Right ventricle myocardium superior (tissue), 1 donor: ENCODE measurements around the gene ZNF664. TPM values are rescaled to one million over a fixed set of nuclear protein-coding genes. Genes with fewer than 3 reads are reported as not detected.

Source experiments
- ATAC-seq: fragments of 200-7000 bp; cut with Tn5 transposase; one replicate; pipeline ENCODE4 v1.9.1; 2020; ENCODE audit warnings: mild to moderate bottlenecking; ENCODE audit not compliant: poor library complexity
- DNase-seq: peaks from one replicate; pipeline ENCODE4 v3.0.0-alpha.2; 2020
- intact Hi-C: fragments of 100-400 bp; cut with DNase I; formaldehyde crosslinking; loops from one replicate; pipeline ENCODE4 v1.11.2; 2022
- total RNA-seq: library from RNA; stranded (reverse); fragmentation: NEBNext Ultra II Directional; extraction: Animal tissue kit (Norgen Biotek cat#: 25700); gene quantifications from one replicate; pipeline ENCODE4 v1.2.1, GENCODE V29; 2021
- donor health status: DM: no; HTN: yes; CAD: no; lungs with severe emphysema.

ZNF664 gene
- total RNA-seq, 1 donor from 2014 or later, result 71.3 TPM

DNA sequence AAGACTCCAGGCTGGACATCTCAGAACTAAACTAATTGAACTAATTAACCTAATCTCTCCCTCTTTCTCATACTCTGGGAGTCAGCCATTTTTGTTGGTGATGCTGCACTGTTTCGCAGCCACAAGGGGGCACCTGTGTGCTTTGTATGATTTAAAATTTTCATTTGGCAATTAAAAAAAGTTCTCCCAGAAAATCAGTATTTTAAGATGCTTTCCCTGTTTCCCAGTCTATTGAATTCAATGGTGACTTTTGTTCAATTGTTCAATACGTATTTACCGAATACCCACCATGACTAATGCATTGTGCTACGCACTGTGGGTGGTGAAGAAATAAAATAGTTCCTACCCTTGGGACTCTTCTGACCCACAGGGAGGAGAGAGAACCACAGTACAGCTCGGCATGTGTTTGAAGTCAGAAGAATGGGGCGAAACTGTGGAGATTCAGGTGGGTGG is 63.7 kb downstream of the ZNF664 start:
- intact Hi-C loops, result loop anchor here (2.0 to 10.0 kb wide), 3 partner anchors 286 to 848 kb away; no protein-coding TSS in a partner anchor
- ATAC-seq (peak; percentile 61), DNase-seq (no peak)

DNA sequence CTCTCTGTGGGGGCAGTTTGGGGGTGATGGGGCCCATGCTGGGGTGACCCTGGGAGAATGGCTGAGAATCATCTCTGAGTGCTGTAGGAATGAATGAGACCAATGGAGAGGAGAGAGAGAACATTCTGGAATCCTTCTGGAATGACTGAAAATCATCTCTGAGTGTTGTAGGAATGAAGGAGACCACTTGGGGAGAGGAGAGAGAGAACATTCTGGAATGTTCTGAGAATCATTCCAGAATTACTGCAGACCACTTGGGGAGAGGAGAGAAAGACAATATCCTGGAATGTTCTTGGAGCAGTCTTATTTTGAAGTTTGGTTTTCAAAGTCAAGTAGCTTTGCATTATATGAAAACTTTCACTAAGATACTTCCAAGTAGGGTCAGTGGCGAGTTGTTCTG is 64.3 kb downstream of the ZNF664 start:
- intact Hi-C loops, result loop anchor here (2.0 to 10.0 kb wide), 3 partner anchors 285 to 847 kb away; no protein-coding TSS in a partner anchor
- DNase-seq, result no peak
- ATAC-seq, result no peak

DNA sequence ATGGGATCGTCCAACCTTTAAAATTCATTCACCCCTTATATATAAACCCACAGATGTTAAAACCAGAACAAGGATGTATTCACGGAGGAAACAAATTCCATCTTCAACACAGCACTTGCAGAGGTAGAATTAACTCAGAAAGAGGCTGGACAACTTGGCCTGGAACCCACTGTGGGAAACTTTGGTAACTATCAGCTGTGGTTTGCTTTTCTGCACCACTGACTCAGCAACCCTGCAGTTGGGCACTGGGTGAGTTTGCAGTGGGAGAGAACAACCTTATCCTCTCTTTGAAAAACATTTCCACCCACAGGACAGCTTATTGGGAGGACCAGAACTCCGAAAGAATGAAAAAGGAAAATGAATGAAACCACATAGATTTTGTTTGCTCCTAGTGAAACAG is 66.3 kb downstream of the ZNF664 start:
- DNase-seq, result no peak
- intact Hi-C loops, result loop anchor here (5.0 to 10.0 kb wide), 2 partner anchors 283 to 846 kb away; no protein-coding TSS in a partner anchor
- ATAC-seq, result no peak

DNA sequence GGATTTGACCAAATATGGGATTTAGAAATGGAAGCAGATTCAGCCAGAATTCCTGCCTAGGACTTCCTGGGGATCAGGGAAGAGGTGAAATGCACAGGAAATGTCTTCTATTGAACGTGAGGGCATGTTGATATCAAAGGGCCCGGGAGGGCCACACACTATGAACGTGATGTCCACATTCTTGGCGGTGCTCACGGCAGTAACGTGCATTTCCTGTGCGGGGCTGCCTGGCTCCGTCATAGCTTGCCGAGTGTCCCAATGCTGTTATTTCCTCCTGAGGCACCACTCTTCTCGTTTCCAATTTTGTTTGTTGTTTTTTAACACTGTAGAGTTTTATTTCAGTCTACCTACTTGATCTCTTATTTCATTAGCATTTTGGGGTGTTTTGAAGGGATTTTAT is 67.3 kb downstream of the ZNF664 start:
- no peak for ATAC-seq
- intact Hi-C loops, result no loop called here

DNA sequence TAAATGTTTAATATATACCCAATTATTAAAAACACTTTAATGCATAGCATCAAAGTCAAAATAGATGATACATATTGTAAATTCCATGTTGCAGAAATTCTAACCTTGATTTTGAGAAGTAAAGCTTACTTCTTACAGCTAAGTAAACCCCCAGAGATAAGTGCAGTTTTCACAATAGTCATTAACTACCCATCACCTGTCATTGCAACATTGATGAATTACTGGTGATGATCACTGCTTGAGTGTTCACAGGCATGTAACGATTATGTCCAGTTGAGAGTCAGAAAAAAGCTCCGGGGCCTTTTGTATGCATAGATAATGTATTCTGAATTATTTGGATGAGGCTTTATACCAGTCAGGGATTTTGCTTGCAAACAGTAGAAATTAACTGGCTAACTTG is 67.7 kb downstream of the ZNF664 start:
- DNase-seq (no peak), ATAC-seq (no peak)
- intact Hi-C loops, result no loop called here

More for the DNA sequence above, 67.3 kb downstream of the ZNF664 start:
- DNase-seq, result no peak

DNA sequence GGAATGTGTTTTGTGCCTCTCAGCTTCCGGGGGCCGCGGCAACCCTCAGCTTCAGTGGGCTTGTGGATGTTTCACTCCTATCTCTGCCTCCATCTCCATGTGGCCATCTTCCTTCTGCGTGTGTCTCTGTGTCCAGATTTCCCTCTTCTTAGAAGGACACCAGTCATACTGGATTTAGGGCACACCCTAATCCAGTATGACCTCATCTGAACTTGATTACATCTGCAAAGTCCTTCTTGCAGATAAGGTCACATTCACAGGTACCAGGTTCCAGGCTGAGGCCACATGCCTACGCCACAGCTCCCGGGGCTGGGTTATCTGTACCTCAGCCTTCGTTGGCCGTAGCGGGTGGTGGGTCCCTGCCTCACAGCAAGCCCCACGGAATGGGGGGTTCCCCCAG is 68.9 kb downstream of the ZNF664 start:
- DNase-seq (no peak), ATAC-seq (no peak)
- intact Hi-C loops, result no loop called here

DNA sequence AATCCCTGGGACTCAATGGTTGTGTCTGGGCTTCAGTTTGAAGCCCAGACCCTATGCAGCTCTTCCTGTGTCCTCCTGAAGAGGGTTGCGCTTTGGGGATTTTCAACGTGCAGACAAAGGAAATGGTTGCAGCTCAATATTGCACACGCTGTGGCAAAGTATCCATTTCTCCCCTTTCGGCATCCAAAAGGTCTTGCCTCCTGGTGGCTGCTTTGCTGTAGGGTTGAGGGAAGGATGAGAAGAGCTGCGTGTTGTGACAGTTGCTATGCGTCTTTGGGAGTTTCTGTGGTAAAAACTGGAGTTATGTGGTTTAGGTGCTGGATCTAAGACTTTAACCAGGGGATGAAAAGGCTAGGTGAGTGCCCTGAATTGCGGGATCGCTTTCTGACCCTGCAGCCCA is 71.0 kb downstream of the ZNF664 start:
- intact Hi-C loops, result no loop called here
- no peak for DNase-seq
- ATAC-seq, result no peak

DNA sequence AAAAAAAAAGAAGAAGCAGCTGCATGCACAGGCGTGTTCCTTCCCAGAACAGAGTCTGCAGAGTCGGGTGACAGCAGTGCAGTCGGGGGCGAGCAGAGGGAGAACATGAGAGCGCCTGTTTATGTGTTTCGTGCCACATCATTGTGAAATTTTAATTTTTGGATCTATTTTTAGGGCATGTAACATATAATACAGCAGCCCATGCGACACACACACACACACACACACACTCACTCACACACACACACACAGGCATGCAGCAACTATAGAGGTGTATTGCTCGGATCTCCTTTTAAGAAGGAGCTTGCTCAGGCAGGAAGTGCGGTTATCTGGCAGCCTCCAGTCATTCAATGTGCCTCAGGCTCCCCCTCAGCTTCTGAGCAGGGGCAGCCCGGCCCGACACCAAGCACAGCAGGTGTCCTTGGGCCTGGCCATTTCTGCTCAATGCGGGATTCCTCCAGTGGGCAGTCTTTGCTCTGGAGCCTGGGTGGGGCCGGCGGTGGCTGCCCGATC is 71.8 kb downstream of the ZNF664 start:
- no peak for ATAC-seq
- intact Hi-C loops, result no loop called here
- DNase-seq, result no peak

DNA sequence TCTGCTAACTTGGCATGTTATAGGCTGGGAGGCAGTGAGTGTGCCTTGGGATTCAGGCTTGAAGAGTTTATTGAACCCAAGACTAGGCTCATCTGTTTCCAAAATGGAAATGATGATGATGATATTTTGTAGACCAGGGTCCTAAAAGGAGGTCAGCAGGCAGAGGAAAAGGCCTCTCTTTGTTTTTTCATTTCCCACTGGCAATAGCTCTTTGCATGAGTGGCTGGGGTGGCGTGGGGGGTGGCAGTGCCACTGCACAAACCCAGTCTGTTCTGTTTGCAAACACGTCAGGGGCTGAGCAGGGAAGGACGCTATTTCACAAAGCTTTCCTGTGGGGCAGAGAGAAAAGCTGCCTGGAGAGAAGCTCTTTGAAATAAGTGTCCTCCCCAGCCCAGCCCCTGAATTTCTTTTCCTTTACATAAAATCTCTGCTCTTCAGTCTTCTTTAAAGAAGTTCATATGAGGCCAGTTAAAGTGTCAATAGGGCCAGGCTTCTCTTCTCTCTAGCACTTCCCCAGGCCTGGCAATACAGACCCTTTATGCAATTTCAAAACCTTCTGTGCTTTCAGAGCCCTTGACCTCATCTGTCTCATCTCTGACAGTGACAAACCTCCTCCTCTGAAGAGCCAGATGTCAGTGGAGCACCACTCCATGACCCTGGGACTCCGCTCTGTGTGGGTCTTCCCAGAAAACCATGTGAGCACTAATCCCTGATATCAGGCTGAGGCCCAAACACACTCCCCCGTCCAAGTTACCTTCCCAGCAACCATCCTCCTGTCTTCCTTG is 72.8 kb downstream of the ZNF664 start:
- intact Hi-C loops, result no loop called here
- no peak for DNase-seq
- no peak for ATAC-seq

DNA sequence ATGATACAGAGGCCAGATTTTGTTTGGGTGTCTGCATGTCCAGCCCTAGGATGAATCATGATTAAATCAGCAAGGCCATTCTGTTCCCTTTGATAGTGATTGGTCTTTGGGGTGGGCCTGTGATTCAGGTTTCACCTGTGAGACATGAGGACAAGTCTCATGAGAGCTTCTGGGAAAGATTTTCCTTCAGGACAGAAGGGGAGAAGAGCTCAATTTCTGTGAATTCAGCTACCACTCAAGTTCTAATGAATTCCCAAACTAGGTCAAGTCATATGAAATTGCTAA is 73.4 kb downstream of the ZNF664 start:
- intact Hi-C loops, result no loop called here
- ATAC-seq, result no peak
- no peak for DNase-seq

DNA sequence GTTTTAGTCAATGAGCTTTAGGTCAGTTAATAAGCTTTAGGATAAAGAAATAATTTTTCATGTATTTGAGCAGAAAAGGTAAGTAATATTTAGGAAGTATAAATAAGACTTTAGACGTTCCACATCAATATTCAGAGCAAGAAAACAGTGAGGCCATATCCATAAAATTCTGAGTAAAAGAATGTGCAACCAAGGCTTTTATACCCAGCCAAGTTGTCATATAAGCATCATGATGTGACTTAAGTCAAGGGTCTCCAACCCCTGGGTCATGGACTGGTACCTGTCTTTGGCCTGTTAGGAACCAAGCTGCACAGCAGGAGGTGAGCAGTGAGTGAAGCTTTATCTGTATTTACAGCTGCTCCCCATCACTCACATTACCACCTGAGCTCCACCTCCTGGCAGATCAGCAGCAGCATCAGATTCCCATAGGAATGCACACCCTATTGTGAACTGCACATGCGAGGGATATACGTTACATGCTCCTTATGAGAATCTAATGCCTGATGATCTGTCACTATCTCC is 74.1 kb downstream of the ZNF664 start:
- intact Hi-C loops, result no loop called here
- no peak for ATAC-seq
- no peak for DNase-seq

DNA sequence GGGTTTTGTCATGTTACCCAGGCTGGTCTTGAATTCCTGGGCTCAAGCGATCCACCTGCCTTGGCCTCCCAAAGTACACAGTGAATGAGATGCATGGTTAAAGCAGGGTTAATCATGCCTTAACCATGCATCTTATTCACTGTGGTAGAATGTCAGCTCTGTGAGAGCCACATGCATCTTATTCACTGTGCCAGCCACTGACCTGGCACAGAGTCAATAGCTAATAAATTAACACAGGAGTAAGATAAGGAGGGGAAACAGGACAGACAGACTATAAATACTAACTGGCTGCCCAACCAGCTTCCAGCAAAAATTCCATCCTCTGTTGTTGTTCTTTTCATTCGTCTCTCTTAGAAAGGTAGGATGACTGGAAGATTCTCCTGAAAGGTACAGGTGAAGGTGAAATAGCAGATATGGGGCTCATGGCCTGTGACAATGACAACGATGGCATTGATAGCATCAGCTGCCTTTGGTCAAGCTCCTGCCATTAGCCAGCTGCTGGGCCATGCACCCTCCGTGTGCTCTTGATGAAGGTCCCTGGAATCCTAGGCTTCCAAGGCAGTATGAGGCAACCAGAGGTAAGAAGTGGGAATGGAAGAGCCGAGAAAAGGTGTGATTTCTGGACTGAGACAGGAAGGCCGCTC is 76.6 kb downstream of the ZNF664 start:
- ATAC-seq, result peak; percentile 72

DNA sequence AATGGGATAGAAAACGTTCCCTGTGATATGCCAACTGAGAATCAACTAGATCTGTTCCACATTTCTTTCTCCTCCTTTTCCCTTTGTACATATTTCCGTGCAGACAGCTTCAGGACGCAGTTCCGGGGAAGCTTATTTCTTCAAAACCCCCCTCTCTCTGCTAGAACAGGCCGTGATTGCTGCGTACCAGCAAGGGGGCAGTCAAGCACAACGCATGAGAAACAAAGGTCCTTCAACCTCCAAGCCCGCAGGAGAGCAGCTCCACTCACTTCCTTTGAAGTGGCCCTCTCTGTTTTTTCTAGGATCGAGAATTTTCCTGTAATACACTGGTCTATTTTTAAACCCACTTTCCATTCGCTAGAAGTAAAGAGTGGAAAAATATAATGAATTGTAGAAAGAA is 80.8 kb downstream of the ZNF664 start:
- DNase-seq (no peak), ATAC-seq (peak; percentile 94)
- intact Hi-C loops, result loop anchor here (5.0 kb wide), 2 partner anchors 263 to 718 kb away; no protein-coding TSS in a partner anchor

More for the DNA sequence above, 76.6 kb downstream of the ZNF664 start:
- no peak for DNase-seq
- intact Hi-C loops, result loop anchor here (5.0 kb wide), 2 partner anchors 268 to 723 kb away; no protein-coding TSS in a partner anchor

DNA sequence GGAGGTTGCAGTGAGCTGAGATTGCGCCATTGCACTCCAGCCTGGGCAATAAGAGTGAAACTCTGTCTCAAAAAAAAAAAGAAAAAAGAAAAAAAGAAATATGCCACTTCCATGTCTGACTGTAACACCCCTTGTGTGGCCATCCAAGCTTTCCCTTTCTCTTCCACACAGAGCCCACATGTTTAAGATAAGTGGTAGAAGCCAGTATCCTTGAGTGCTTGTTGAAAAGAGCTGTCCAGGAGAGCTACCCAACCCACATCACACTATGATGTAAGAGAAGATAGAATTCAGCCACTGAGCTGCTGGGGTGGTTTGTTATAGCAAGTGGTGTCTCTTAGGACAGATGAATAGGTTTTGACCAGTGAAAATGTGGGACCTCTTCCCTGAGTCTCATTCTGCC is 82.1 kb downstream of the ZNF664 start:
- ATAC-seq (no peak), DNase-seq (no peak)
- intact Hi-C loops, result no loop called here

DNA sequence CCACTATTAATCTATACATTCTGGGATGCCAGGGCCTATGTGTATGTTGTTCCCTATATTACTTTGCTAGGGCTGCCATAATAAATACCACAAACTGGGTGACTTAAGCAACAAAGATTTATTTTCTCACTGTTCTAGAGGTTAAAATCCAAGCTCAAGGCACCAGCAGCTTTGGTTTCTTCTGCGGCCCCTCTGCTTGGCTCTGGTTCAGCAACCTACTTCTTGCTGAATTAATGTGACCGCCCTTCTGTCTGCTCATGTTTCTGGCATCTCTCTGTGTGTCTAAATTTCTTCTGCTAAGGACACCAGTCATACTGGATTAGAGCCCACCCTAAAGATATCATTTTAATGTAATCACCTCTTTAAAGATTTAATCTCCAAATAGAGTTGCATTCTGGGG is 84.7 kb downstream of the ZNF664 start:
- intact Hi-C loops, result no loop called here
- ATAC-seq (no peak), DNase-seq (no peak)

DNA sequence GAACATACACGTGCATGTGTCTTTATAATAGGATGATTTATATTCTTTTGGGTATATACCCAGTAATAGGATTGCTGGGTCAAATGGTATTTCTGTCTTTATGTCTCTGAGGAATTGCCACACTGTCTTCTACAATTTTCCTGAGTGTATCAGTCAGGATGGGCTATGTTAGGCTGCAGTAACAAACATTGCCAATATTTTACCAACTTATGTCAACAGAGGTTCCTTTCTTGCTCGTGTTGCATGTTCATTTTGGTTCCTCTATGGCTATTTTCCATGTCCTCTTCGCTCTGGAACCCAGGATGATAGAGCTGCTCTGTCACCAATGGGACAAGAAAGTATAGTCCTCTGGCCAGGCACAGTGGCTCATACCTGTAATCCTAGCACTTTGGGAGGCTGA is 86.7 kb downstream of the ZNF664 start:
- intact Hi-C loops, result no loop called here
- ATAC-seq (no peak), DNase-seq (no peak)
